PC-9 (cell line): ENCODE results near the gene ZBED4.

Experiments
- EZH2 ChIP-seq: fragments of 200-600 bp; sonication (generic); IDR thresholded peaks from 2 replicates; pipeline ENCODE4 v1.8.0; 2017; ENCODE audit warnings: antibody characterized with exemption, low read depth
- TF ChIP-seq, protein P1 (sequence below): fragments of 200-600 bp; sonication (generic); conservative IDR thresholded peaks from 2 replicates; pipeline ENCODE4 v1.6.1; 2017; ENCODE audit warnings: mixed run types, antibody characterized with exemption, mild to moderate bottlenecking, moderate library complexity

DNA sequence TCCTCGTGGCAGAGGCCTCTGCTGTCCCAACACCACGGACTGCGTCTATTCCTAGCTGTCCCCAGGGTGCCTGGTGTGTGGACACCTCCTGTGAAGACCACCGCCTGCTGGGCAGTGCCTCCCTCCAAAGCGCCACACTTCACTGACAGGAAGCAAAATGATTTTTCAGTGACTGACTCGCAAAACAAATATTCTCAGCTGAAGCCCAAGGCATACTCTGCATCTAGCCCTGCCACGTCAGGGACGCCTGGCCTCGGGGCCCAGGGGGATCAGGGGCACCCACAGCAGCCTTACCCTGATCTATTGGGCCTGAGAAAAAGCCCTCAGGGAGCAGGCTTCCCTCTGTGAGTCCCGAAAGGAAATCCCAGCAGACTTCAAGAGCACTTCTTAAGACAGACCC, 28.2 kb upstream of the ZBED4 start:
- TF ChIP-seq, protein P1, sequence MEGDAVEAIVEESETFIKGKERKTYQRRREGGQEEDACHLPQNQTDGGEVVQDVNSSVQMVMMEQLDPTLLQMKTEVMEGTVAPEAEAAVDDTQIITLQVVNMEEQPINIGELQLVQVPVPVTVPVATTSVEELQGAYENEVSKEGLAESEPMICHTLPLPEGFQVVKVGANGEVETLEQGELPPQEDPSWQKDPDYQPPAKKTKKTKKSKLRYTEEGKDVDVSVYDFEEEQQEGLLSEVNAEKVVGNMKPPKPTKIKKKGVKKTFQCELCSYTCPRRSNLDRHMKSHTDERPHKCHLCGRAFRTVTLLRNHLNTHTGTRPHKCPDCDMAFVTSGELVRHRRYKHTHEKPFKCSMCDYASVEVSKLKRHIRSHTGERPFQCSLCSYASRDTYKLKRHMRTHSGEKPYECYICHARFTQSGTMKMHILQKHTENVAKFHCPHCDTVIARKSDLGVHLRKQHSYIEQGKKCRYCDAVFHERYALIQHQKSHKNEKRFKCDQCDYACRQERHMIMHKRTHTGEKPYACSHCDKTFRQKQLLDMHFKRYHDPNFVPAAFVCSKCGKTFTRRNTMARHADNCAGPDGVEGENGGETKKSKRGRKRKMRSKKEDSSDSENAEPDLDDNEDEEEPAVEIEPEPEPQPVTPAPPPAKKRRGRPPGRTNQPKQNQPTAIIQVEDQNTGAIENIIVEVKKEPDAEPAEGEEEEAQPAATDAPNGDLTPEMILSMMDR = no peak
- no peak for TF ChIP-seq EZH2
